Fibroblast of gingiva (primary cell): ENCODE results near the gene RPSA.
"Not testable (repeated sequence)": the region's sequence is repeated elsewhere in the genome, so short reads cannot be mapped to it uniquely, and the experiment has no call there.

Experiments used
- DNase-seq: peaks from one replicate; pipeline ENCODE4 v3.0.0-alpha.2; 2011; ENCODE audit warnings: low read depth

Gene RPSA

DNA sequence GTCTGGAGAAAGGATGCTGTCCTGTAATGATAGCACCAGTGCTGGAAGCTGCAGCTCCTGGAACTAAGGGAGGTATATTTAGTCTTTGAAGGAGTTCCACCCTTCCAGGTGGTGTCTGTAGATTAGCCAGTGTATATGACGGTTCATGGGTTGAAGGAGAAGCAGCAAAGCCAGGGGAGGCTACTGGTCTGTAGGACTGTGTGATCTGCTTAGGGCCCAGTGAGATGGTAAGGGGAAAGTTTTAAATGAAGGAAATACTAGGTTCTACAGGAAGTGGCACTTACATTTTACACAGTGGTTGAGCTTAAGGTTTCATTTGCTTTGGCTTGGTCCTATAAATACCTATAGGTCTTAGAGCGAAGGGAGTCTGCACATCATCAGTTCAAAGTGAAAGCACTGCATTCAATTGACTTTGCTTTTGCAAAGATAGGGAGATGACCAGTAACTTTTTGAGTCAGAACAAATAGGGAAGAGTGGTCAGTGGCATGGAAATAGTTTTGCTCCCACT lies 17.7 kb upstream of the RPSA start:
- no peak for DNase-seq

- no peak for DNase-seq
These were observed 16.3 kb upstream of the RPSA start for GRCh38 chr3:39390181-39390580.

GRCh38 chr3:39396690-39397089 lies 9.8 kb upstream of the RPSA start:
- DNase-seq, result no peak

- no peak for DNase-seq
These were observed 7.8 kb upstream of the RPSA start for GRCh38 chr3:39398700-39399099.

- DNase-seq, result no peak
These were observed 4.5 kb upstream of the RPSA start for GRCh38 chr3:39401983-39402382.

DNA sequence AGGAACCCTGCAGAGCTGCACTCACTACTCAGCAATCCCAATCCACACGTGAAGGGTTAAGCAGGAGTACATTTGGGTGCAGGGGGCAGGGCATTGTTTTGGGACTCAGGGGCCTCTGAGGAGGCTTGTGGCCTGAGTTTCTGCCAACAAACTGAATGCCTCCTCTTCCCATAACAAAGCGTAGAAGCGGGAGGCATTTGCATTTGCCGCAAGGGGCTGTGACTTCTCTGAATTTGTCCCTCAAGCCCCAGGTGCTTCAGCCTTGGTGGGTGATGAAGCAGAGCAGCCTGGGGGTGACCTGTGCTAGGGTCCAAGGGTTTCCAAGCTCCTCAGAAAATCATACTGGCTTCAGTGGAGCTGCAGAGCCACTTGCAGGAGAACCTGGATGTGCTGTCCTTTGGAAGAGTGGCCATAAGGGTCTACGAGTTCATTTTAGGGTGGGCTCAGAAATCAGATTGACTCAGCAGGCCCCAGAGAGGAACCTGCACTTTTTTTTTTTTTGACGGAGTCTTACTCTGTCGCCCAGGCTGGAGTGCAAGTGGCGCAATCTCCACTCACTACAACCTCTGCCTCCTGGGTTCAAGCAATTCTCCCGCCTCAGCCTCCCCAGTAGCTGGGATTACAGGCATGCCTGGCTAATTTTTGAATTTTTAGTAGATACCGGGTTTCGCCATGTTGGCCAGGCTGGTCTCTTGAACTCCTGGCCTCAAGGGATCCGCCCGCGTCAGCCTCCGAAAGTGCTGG lies 1.4 kb upstream of the RPSA start:
- no peak for DNase-seq

- no peak for DNase-seq
These were observed 693 bp upstream of the RPSA start for GRCh38 chr3:39405687-39406367.

DNA sequence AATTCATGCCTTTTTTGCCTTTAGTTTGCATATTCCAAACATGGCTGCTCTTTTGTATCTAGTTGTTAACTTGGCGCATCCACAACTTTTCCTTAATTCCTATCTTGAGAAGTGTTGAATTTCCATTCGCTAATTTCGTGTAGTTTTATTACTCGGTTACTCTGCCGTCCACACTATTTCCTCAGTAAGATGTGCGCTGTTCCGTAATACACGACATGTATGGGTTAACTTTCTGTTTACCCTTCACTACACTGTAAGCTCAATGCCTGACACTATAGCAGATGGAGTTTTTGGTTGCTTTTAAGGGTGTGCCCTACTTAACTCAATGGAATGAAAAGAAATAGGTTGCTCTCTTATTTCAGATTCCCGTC lies 724 bp downstream of the RPSA start:
- no peak for DNase-seq

DNA sequence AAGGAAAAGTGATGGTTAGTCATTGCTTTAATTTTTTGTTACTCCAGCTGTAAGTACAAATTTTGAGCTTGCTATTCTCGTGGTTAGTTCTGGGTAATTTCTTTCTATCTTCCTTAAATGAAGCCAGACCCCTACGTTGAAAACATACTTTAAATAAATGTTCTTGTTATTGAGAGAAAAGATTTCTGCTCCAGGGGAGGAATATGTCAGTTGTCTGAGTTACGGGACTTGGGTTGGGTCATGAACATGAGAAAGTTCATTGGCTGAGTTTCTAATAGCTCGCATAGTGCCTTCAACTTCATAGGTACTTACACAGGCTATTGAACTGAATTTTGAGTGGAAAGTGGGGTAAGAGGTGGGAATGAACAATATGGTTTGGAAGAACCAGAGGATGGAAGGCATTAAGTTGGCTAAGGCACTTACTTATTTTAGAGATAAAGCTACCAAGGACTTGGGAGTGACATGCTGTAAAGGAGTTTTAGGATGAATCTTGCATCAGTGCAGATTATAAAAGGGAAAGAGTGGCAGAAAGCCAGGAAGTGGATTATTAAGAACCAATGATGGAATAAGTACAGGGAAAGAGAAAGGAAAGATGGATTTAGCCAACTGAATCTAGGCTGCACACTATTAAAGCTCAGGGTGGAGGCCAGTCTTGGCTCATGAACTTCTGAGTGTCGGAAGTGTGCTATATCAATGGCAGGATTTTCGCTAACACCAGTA lies 1.4 kb downstream of the RPSA start:
- peak; percentile 8 for DNase-seq

GRCh38 chr3:39408493-39409372 lies 2.2 kb downstream of the RPSA start:
- no peak for DNase-seq

DNA sequence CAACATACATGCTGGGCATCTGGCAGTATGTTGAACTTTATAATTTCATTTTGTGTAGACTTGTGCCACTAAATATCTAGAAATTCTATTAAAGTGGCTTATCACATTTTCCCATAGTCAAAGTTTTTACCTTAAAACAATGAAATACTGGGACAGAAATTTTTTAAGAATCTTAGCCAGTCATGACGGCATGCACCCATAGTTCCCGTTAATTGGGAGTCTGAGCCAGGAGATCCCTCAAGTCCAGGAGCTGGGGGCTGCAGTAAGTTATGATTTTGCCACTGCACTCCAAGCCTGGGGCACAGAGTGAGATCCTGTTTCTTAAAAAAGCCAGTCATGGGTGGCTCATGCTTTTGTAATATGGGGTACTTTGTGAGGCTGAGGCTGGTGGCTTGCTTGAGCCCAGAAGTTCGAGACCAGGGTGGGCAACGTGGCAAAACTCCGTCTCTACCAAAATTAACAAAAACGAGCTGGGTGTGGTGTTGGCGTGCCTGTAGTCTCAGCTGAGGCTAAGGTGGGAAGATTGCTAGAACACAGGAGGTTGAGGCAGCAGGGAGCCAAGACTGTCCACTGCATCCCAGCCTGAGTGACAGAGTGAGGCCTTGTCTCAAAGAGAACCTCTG lies 3.1 kb downstream of the RPSA start:
- DNase-seq, result no peak

GRCh38 chr3:39410893-39411292 lies 4.4 kb downstream of the RPSA start:
- DNase-seq, result no peak

- no peak for DNase-seq
These were observed 6.2 kb downstream of the RPSA start for GRCh38 chr3:39412668-39413260.

GRCh38 chr3:39413691-39414420 lies 7.3 kb downstream of the RPSA start:
- DNase-seq, result peak; percentile 32

GRCh38 chr3:39414421-39414907 lies 7.9 kb downstream of the RPSA start:
- peak; percentile 6 for DNase-seq

DNA sequence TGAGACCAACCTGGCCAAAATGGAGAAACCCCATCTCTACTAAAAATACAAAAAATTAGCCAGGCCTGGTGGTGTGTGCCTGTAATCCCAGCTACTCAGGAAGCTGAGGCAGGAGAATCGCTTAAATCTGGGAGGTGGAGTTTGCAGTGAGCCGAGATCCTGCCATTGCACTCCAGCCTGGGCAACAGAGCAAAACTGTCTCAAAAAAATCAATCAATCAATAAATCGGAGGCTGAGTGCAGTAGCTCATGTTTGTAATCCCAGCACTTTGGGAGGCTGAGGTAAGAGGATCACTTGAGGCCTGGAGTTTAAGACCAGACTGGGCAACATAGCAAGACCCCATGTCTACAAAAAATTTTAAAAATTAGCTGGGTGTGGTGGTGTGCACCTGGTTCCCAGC lies 8.8 kb downstream of the RPSA start:
- not testable (repeated sequence) for DNase-seq

DNA sequence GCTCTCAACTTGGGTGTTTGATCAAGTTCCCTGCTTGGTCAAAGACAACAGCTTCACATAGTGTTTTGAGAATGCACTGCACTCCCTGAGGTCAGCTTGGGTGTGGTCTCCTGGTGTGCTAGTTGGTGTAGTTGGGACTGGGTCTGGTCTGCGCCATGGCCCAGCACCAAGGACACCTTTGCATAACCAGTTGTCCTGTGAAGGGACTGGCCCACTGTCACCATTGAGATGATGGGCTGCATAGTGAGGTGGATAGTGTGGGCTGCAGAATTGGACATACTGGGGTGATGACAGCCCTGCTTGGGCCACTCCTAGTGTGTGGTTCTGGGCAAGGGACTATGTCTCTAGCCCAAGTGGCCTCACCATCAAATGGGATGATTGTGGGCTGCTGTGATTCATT lies 9.5 kb downstream of the RPSA start:
- no peak for DNase-seq

DNA sequence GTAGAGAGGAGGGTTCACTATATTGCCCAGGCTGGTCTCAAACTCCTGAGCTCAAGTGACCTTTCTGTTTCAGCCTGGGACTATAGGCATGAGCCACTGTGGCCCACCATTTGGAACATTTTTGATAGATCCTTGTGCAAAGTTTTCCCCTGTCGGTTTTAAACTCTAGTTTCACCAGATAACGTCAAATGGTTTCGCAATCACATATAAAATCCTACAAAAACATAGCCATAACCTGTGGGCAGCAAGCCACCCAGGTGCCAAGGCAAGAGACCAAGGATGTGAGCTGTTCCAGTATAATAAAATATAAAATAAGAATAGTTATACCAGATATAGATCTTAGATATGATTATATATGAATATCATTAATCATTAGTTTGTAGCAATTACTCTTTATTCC lies 10.5 kb downstream of the RPSA start:
- not testable (repeated sequence) for DNase-seq

- not testable (repeated sequence) for DNase-seq
These were observed 12.2 kb downstream of the RPSA start for GRCh38 chr3:39418556-39419225.
